ENCODE measurements around the gene LEMD2. TPM values are rescaled to one million over a fixed set of nuclear protein-coding genes. Genes with fewer than 3 reads are reported as not detected.

Gene LEMD2
- total RNA-seq, 4 donors from 2014 or later: 57.3 to 159 (median 112) TPM

GRCh38 chr6:33786736-33787135, 2.2 kb downstream of the LEMD2 start:
- intact Hi-C loops (cut with DNase I; ENCODE audit: low total_unique reads): loop anchor here (1.0 to 5.0 kb wide), 2 partner anchors 96 to 239 kb away; no protein-coding TSS in a partner anchor
- Histone ChIP-seq H3K4me1 (peaks cover 19 to 35% (median 30%) of the 10 kb centered on the region in 4 donors), H3K4me3 (peak overlapping the region in 1 of 4 donors; percentile 73)

DNA sequence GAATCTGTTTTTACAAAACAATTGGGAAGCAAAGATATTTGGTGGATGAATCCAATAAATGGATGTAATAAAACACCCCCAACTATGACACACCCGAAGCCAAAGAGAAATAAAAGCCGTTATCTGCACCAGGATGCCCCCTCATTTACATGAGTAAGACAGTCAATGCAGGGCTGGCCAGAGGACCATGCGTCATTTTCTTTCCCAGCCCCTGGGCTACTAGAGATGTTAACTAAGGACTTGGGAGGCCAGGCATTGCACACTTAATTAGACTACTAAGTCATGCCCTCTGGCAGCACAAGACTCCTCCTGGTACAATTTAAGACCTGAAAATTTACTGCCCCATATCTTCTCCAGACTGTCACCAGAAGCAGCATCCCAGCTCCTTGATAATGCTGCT, 3.2 kb downstream of the LEMD2 start:
- H3K27ac ChIP-seq: peak overlapping the region in 2 of 4 donors; percentile 5 to 98
- H3K36me3 ChIP-seq: peaks cover 0 to 33% (median 4%) of the 10 kb centered on the region in 4 donors
- no peak for DNase-seq
- intact Hi-C loops (cut with DNase I; ENCODE audit: low total_unique reads) (loop anchor here (5.0 kb wide), 1 partner anchor 97 kb away; no protein-coding TSS in a partner anchor), in situ Hi-C loops (cut with MboI; ENCODE audit: low pct_ligation_motif_present in 1 of 4, low pct_unique_long_range_greater_than_20kb in 1 of 4, low sequenced_read_pairs in 3 of 4) (no loop called here)
- no peaks in the 10 kb centered on the region for H3K9me3 ChIP-seq
- H3K27me3 ChIP-seq: no peaks in the 10 kb centered on the region
- peaks cover 19 to 35% (median 30%) of the 10 kb centered on the region in 4 donors for H3K4me1 ChIP-seq
- 52 to 67% methylated on average over 3 of the region's 3 CpGs for WGBS, 2 donors (ENCODE audit: low coverage in 1 of 2)
- TF ChIP-seq POLR2A (IDR thresholded peaks at IDR 0.05) (no peak), CTCF (IDR thresholded peaks at IDR 0.05) (no peak), POLR2AphosphoS5 (IDR thresholded peaks at IDR 0.05) (no peak), EP300 (IDR thresholded peaks at IDR 0.05; ENCODE audit: low read depth) (no peak)
- no peak overlapping the region for H3K4me3 ChIP-seq

More at GRCh38 chr6:33786736-33787135, 2.2 kb downstream of the LEMD2 start:
- TF ChIP-seq POLR2AphosphoS5 (IDR thresholded peaks at IDR 0.05) (no peak), EP300 (IDR thresholded peaks at IDR 0.05; ENCODE audit: low read depth) (no peak), CTCF (IDR thresholded peaks at IDR 0.05) (no peak), POLR2A (IDR thresholded peaks at IDR 0.05) (no peak)
- DNase-seq: no peak
- Histone ChIP-seq H3K27ac (peak overlapping the region; percentile 96 to 99 (median 98)), H3K27me3 (no peaks in the 10 kb centered on the region), H3K36me3 (peaks cover 0 to 29% (median 2%) of the 10 kb centered on the region in 4 donors), H3K9me3 (no peaks in the 10 kb centered on the region)
- 62 to 90% methylated on average over 3 of the region's 3 CpGs for WGBS, 2 donors (ENCODE audit: low coverage in 1 of 2)
- in situ Hi-C loops (cut with MboI; ENCODE audit: low pct_ligation_motif_present in 1 of 4, low pct_unique_long_range_greater_than_20kb in 1 of 4, low sequenced_read_pairs in 3 of 4): no loop called here

DNA sequence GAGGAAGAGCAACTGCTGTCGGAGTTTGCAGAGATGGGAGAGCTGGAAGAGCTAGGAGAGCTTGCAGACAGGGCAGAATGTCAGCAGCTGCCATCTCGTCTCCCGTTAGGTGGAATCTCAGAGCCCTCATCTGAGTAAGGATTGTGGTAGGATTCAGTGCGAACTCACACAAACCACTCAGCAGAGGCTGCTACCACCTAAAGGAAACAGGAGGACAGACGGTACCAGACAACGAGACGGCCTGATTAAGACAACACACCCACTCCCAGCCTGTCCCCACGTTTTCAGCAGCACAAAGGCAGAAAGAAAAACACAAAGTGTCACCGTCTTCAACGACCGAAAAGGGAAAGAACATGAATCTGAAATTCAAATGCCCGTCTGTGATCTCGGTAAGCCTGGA, 4.1 kb downstream of the LEMD2 start:
- in situ Hi-C loops (cut with MboI; ENCODE audit: low pct_ligation_motif_present in 1 of 4, low pct_unique_long_range_greater_than_20kb in 1 of 4, low sequenced_read_pairs in 3 of 4) (no loop called here), intact Hi-C loops (cut with DNase I; ENCODE audit: low total_unique reads) (loop anchor here (5.0 kb wide), 1 partner anchor 98 kb away; no protein-coding TSS in a partner anchor)
- DNase-seq: no peak
- Histone ChIP-seq H3K27me3 (no peaks in the 10 kb centered on the region), H3K4me3 (no peak overlapping the region), H3K4me1 (peaks cover 19 to 35% (median 30%) of the 10 kb centered on the region in 4 donors), H3K27ac (no peak overlapping the region), H3K9me3 (no peaks in the 10 kb centered on the region), H3K36me3 (peaks cover 0 to 43% (median 9%) of the 10 kb centered on the region in 4 donors)
- WGBS, 2 donors (ENCODE audit: low coverage in 1 of 2): 90% methylated on average over 13 of the region's 13 CpGs; no CpG with 5 or more reads in 1 of the 2 donors
- TF ChIP-seq POLR2A (IDR thresholded peaks at IDR 0.05): no peak
- TF ChIP-seq POLR2AphosphoS5 (IDR thresholded peaks at IDR 0.05): no peak
- no peak for TF ChIP-seq EP300 (IDR thresholded peaks at IDR 0.05; ENCODE audit: low read depth)
- no peak for TF ChIP-seq CTCF (IDR thresholded peaks at IDR 0.05)

DNA sequence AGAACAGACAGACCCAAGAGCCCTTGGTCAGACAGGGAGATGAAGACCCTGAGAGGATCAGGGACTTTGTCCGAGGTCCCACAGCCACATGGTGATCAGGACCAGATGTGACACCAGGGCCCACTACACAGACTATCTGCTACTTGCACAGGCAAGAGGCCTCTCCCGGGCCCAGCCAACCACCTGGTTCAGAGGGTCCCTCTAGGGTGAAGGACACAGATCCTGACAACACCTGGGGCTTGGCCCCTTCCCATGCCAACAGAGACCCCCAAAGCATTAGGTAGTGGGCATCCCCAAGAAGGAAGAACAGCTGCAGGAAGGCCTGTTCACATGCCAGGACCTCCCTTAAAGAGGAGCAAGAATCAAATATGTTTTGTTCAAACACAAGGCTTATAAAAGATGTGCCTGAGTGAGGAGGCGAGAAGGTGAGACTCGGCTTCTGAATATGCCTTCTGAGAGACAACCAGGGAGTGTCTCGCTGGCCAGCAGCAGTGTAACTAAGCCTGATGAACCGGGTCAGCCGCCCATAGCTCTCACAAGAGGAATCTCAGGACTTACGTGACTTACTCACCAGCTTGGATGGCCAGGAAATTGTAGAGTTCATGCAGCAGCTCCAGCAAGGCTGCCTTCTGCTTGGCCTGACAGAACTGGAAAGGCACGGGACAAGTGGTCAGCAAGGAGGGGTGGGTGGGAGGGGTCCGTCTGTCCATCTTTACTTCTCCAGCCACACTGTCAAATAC, 5.0 kb downstream of the LEMD2 start:
- H3K4me1 ChIP-seq: peaks cover 19 to 32% (median 30%) of the 10 kb centered on the region in 4 donors
- TF ChIP-seq POLR2AphosphoS5 (IDR thresholded peaks at IDR 0.05) (no peak), EP300 (IDR thresholded peaks at IDR 0.05; ENCODE audit: low read depth) (no peak), POLR2A (IDR thresholded peaks at IDR 0.05) (no peak), CTCF (IDR thresholded peaks at IDR 0.05) (no peak)
- 83 to 87% methylated on average over 1 to 10 of the region's 10 CpGs for WGBS, 2 donors (ENCODE audit: low coverage in 1 of 2)
- in situ Hi-C loops (cut with MboI; ENCODE audit: low pct_ligation_motif_present in 1 of 4, low pct_unique_long_range_greater_than_20kb in 1 of 4, low sequenced_read_pairs in 3 of 4): no loop called here
- H3K27me3 ChIP-seq: no peaks in the 10 kb centered on the region
- H3K9me3 ChIP-seq: no peaks in the 10 kb centered on the region
- H3K4me3 ChIP-seq: no peak overlapping the region
- H3K27ac ChIP-seq: no peak overlapping the region
- DNase-seq: no peak
- intact Hi-C loops (cut with DNase I; ENCODE audit: low total_unique reads): no loop called here
- H3K36me3 ChIP-seq: peaks cover 0 to 51% (median 13%) of the 10 kb centered on the region in 4 donors
